Measurements from ENCODE around the gene ITGA6.

Gene ITGA6

DNA sequence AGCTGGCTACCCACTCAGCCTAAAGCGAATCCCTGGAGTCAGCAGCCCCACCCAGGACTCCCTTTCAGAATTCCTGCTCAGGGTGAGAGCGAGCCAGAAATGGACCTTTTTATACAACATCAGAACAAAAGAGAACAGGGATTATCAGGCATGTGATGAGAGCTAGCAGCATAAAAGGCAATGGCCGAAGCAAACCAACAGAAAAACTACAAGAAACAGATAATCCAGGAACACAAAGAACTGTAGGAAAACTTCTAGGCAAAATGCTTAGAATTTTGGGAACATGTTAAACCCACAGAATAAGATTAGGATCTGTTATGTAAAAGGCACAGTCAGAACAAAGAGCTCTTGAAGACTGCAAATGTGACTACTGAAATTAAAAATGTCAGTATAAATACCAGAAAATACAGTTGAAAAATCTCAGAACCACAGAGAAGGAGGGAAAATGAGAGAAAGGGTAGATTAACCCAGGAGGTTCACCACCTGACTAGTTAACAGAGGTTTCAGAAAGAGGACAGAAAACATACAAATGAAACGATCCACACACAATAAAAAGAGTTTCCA, 31.3 kb downstream of the ITGA6 start:
- Histone ChIP-seq H3K9me3 (ENCODE audit: control insufficient read depth, insufficient read depth, low read length) (no peaks in the 10 kb centered on the region), H3K4me3 (ENCODE audit: low read length) (no peak overlapping the region), H3K27me3 (ENCODE audit: control insufficient read depth, low read length) (peaks cover 35% of the 10 kb centered on the region), H3K4me2 (ENCODE audit: low read length) (no peak overlapping the region), H3K9me2 (replicated peaks; ENCODE audit: control insufficient read depth, low read length) (no peaks in the 10 kb centered on the region), H3K36me3 (ENCODE audit: control insufficient read depth, low read length) (no peaks in the 10 kb centered on the region), H3K4me1 (ENCODE audit: control insufficient read depth, low read length) (peaks cover 9% of the 10 kb centered on the region), H3K79me2 (ENCODE audit: control insufficient read depth, low read length) (no peaks in the 10 kb centered on the region), H3K27ac (ENCODE audit: low read depth, low read length) (no peak overlapping the region), H3F3A (ENCODE audit: control insufficient read depth, insufficient read depth) (no peaks in the 10 kb centered on the region), H4K20me1 (ENCODE audit: control insufficient read depth, insufficient read depth, low read depth, low read length) (no peaks in the 10 kb centered on the region)
- TF ChIP-seq CTCF (IDR thresholded peaks at IDR 0.05; ENCODE audit: low read depth, low read length, poor library complexity, severe bottlenecking) (no peak), EZH2phosphoT487 (IDR thresholded peaks at IDR 0.05; ENCODE audit: borderline replicate concordance, low read length) (no peak)

- Histone ChIP-seq H3K4me2 (ENCODE audit: low read length) (no peak overlapping the region), H3K27ac (ENCODE audit: low read depth, low read length) (no peak overlapping the region)
Measured at GRCh38 chr2:172460780-172461201, 33.4 kb downstream of the ITGA6 start.

DNA sequence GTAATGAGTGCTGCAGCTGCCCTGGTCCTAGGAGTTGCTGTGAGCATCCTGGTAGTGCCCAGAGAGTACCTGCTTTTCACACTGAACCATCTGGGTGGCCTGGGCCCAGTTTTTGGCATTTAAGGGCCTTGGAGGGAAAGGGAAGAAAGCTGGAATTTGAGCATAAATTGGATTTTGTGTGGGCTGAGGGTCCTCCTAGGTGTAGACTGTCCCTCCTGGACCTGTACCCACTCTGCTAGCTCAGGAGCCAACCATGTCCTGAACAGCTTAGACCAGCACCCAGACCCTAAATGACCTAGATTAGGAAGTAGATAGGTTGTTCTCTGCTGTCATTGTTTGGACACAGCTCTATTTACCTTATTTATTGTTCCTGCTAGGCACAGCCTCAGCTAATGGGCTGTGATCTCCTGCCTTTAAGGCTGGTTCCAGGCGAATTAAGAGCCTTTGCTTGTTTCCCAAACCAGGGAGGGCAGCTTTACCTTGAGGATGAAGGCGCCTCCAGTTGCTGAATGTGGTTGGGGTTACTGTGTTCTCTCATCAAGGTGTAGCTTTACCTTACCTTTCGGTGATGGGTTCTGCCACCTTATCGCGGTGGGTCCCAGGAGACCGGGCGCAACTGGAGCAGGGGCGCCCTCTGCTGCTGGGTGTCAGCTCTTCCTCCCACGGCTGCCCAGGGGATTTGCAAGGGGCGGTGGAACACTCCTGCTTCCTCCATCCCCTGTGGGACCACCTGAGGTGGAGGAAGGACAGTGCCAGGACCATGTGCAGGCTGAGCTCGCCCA, 34.4 kb downstream of the ITGA6 start:
- H3K27me3 ChIP-seq (ENCODE audit: control insufficient read depth, low read length): peaks cover 30% of the 10 kb centered on the region
- no peaks in the 10 kb centered on the region for H3K9me3 ChIP-seq (ENCODE audit: control insufficient read depth, insufficient read depth, low read length)
- H3K4me1 ChIP-seq (ENCODE audit: control insufficient read depth, low read length): peaks cover 10% of the 10 kb centered on the region
- H3K27ac ChIP-seq (ENCODE audit: low read depth, low read length): no peak overlapping the region
- no peaks in the 10 kb centered on the region for H3F3A ChIP-seq (ENCODE audit: control insufficient read depth, insufficient read depth)
- H3K9me2 ChIP-seq (replicated peaks; ENCODE audit: control insufficient read depth, low read length): no peaks in the 10 kb centered on the region
- no peak overlapping the region for H3K4me3 ChIP-seq (ENCODE audit: low read length)
- no peaks in the 10 kb centered on the region for H4K20me1 ChIP-seq (ENCODE audit: control insufficient read depth, insufficient read depth, low read depth, low read length)
- H3K36me3 ChIP-seq (ENCODE audit: control insufficient read depth, low read length): no peaks in the 10 kb centered on the region
- H3K4me2 ChIP-seq (ENCODE audit: low read length): no peak overlapping the region
- no peaks in the 10 kb centered on the region for H3K79me2 ChIP-seq (ENCODE audit: control insufficient read depth, low read length)
- TF ChIP-seq CTCF (IDR thresholded peaks at IDR 0.05; ENCODE audit: low read depth, low read length, poor library complexity, severe bottlenecking): peak; percentile 89
- TF ChIP-seq EZH2phosphoT487 (IDR thresholded peaks at IDR 0.05; ENCODE audit: borderline replicate concordance, low read length): no peak

More at GRCh38 chr2:172460780-172461201, 33.4 kb downstream of the ITGA6 start:
- no peaks in the 10 kb centered on the region for H3K79me2 ChIP-seq (ENCODE audit: control insufficient read depth, low read length)
- peaks cover 10% of the 10 kb centered on the region for H3K4me1 ChIP-seq (ENCODE audit: control insufficient read depth, low read length)
- no peaks in the 10 kb centered on the region for H3K9me2 ChIP-seq (replicated peaks; ENCODE audit: control insufficient read depth, low read length)
- no peaks in the 10 kb centered on the region for H3K36me3 ChIP-seq (ENCODE audit: control insufficient read depth, low read length)
- H3K9me3 ChIP-seq (ENCODE audit: control insufficient read depth, insufficient read depth, low read length): no peaks in the 10 kb centered on the region
- no peaks in the 10 kb centered on the region for H4K20me1 ChIP-seq (ENCODE audit: control insufficient read depth, insufficient read depth, low read depth, low read length)
- TF ChIP-seq CTCF (IDR thresholded peaks at IDR 0.05; ENCODE audit: low read depth, low read length, poor library complexity, severe bottlenecking) (no peak), EZH2phosphoT487 (IDR thresholded peaks at IDR 0.05; ENCODE audit: borderline replicate concordance, low read length) (no peak)
- no peaks in the 10 kb centered on the region for H3F3A ChIP-seq (ENCODE audit: control insufficient read depth, insufficient read depth)
- H3K4me3 ChIP-seq (ENCODE audit: low read length): no peak overlapping the region
- peaks cover 32% of the 10 kb centered on the region for H3K27me3 ChIP-seq (ENCODE audit: control insufficient read depth, low read length)

All from DOHH2 (cell line).